GM21723 (cell line): ENCODE results near the gene SGK2.

Experiments
- ATAC-seq: cut with Tn5 transposase; IDR thresholded peaks from one replicate; pipeline ENCODE4 v1.9.1; 2021; ENCODE audit warnings: mild to moderate bottlenecking, moderate library complexity; ENCODE audit not compliant: unreplicated experiment

Gene SGK2

GRCh38 chr20:43558412-43559146 is at the start of gene SGK2:
TSS of gene SGK2 (plus strand) at chr20:43559027. CDS start at chr20:43566496, 7,469 bp downstream.
- no peak for ATAC-seq

- no peak for ATAC-seq
These were observed 46.9 kb upstream of the SGK2 start for GRCh38 chr20:43511879-43512278.

- ATAC-seq, result peak; percentile 2
These were observed 45.4 kb upstream of the SGK2 start for GRCh38 chr20:43513372-43513930.

GRCh38 chr20:43513931-43514647 is 44.7 kb upstream of the SGK2 start:
- peak; percentile 85 for ATAC-seq

DNA sequence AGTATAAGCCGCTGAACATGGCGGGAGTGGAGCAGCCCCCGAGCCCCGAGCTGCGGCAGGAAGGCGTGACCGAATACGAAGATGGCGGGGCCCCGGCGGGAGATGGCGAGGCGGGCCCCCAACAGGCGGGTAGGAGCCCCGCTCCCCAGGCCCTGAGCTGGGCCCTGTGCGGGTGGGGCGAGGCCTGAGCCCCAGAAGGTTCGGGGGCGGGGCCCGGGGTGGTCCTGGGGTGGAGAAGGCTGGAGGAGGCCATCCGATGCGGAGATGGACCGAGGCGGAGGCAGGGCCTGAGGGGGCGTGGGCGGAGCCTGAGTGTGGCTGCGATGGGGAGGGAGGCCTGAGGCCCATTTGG is 44.2 kb upstream of the SGK2 start:
- ATAC-seq, result peak; percentile 35

DNA sequence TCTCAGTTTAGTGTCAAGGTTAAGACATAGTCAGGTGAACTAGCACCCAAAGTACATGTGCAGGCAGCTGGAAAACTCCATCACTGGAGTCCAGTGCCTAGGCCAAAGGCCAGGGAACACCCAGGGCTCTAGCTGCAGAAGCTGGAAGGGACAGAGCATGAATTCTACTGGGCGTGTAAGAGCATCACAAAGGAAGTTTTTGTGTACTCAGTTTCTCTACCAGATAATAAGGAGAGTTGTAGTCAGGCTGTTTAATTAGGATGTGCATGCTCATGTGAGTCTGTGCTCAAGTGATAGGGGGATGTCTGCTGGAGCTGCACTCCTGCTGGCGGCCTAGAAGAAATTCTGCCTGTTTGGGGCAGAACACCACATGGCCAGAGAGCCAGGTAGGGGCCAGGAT is 43.2 kb upstream of the SGK2 start:
- ATAC-seq, result no peak

DNA sequence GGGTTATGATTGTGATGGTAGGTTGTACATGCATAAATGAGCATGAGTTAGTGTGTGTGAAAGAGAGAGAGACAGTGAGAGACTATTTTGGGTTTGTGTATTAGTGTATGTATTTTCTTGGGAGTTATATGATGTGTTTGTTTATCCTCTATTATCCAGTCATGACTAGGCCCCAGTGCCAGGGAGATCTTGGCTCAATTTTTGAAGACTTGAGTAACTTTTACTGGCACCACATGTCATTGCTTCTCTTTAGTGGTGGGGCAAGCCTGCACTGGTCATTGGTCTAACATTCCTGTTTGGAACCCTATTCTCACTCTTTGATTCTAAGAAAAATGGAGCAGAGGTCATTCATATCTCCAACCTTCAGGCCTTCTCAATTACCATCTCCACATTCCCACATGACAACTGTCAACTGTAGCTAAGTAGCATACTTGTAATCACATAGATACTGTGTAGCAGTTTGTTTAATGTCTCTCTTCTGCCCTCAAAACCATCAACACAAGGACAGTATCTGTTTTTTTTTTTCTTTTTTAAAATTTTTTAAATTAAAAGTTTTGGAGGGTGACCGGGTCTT is 42.5 kb upstream of the SGK2 start:
- no peak for ATAC-seq

DNA sequence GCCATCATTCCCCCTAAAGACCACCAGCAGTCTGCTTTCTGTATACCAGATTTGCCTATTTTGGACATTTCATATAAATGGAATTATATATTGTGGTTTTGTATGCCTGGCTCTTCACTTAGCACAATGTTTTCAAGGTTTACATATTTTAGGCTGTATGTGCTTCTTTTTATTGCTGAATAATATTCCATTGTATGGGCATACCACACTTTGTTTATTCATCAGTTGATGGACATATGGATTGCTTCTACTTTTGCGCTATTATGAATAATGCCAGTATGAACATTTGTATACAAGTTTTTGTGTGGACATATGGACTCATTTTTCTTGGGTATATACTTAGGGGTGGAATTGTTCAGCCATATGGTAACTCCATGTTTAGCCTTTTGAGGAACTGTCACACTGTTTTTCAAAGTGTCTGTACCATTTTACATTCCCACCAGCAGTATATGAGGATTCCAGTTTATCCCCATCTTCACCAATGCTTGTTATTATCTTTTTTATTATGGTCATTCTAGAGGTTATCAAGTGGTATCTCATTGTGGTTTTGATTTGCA is 38.7 kb upstream of the SGK2 start:
- no peak for ATAC-seq

GRCh38 chr20:43525021-43525420 is 33.8 kb upstream of the SGK2 start:
- ATAC-seq, result no peak

- no peak for ATAC-seq
These were observed 30.5 kb upstream of the SGK2 start for GRCh38 chr20:43528258-43528875.

- no peak for ATAC-seq
These were observed 29.8 kb upstream of the SGK2 start for GRCh38 chr20:43529051-43529450.

- ATAC-seq, result no peak
These were observed 29.2 kb upstream of the SGK2 start for GRCh38 chr20:43529457-43530153.

DNA sequence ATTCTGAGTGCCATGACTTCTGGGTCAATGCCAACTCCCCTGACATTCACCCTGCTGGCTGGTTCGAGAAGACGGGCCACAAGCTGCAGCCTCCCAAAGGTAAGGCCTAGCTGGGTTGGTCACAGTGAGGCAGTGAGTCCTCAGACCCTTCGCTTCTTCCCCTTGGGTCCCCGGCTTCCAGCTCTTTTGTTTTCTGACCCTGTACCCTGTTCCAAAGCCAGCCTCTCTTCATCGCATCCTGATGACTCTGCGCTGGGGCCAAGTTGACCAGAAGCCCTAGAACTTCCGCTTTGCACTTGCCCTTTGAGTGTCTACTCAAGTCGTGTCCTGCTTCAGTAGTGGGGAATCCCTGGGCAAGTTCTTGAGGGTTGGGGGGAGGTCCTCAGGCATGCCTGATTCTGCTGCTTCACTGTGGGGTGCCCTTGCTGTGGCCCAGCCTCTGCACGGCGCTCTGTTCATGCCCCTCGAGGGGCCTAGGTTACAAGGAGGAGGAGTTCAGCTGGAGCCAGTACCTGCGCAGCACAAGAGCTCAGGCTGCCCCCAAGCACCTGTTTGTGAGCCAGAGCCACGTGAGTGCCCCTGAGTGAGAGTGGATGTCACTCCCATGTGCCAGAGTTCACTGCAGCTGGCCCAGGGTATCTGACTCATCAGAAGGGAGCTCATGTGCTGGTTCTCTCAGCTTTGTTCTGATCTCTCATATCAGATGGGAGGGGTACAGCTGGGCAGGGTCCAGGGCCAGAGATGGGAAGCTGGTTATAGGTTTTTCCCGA is 28.3 kb upstream of the SGK2 start:
- ATAC-seq, result no peak

GRCh38 chr20:43531091-43531443 is 27.8 kb upstream of the SGK2 start:
- ATAC-seq, result no peak

DNA sequence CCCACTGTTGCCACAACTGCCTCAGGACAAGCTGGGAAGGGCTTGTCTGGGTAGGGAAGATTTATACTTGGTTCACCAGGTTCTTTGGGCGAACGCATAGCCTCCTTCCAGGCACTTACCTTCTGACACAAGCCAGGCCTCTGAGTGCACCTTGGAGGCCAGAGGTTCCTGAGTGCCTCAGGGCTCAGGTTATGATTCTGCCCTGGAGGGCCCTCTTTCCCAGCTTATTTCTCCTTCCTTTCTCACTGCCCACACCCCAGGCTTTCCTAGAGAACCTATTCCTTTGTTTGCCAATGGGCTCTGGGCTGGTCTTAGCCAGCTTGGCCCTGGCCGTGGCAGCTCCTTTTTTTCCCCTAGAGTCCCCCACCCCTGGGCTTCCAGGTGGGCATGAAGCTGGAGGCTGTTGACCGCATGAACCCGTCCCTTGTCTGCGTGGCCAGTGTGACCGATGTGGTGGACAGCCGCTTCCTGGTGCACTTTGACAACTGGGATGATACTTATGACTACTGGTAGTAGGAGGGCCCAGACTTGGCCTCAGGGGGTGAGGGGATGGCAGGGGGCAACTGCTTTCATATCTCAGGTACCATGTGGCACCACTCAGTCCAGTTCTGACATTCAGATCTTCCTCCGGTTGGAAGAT is 26.3 kb upstream of the SGK2 start:
- no peak for ATAC-seq

GRCh38 chr20:43533060-43533459 is 25.8 kb upstream of the SGK2 start:
- no peak for ATAC-seq

- no peak for ATAC-seq
These were observed 24.8 kb upstream of the SGK2 start for GRCh38 chr20:43534016-43534415.

GRCh38 chr20:43534791-43535350 is 24.0 kb upstream of the SGK2 start:
- no peak for ATAC-seq

- ATAC-seq, result no peak
These were observed 23.3 kb upstream of the SGK2 start for GRCh38 chr20:43535370-43536004.
